Putamen (tissue), 1 donor: Measurements from ENCODE around the gene ZNF226.
A peak's percentile ranks its signal among the peaks of the same experiment; 100 is the strongest.
"Not testable (repeated sequence)": the region's sequence is repeated elsewhere in the genome, so short reads cannot be mapped to it uniquely, and the experiment has no call there.

Source experiments
- DNase-seq: peaks from one replicate; pipeline ENCODE4 v3.0.0-alpha.2; 2016; ENCODE audit warnings: low spot score

Gene ZNF226

GRCh38 chr19:44164673-44165512 lies at the start of gene ZNF226:
TSS of gene ZNF226 (plus strand) at chr19:44165100. CDS start at chr19:44170081, 4,981 bp downstream.
- peak; percentile 99 for DNase-seq

- not testable (repeated sequence) for DNase-seq
Observed at GRCh38 chr19:44121162-44121561, 43.7 kb upstream of the ZNF226 start.

- no peak for DNase-seq
Observed at GRCh38 chr19:44131955-44132354, 32.9 kb upstream of the ZNF226 start.

- DNase-seq: peak; percentile 92
Observed at GRCh38 chr19:44141191-44142058, 23.5 kb upstream of the ZNF226 start, which contains the start of gene ZNF234. TSS of gene ZNF234 (plus strand) at chr19:44141554. CDS start at chr19:44144633, 3,079 bp downstream.

- no peak for DNase-seq
Observed at GRCh38 chr19:44142059-44142433, 22.9 kb upstream of the ZNF226 start.

- no peak for DNase-seq
Observed at GRCh38 chr19:44149776-44150175, 15.1 kb upstream of the ZNF226 start.

- no peak for DNase-seq
Observed at GRCh38 chr19:44151491-44151890, 13.4 kb upstream of the ZNF226 start.

- no peak for DNase-seq
Observed at GRCh38 chr19:44156475-44156874, 8.4 kb upstream of the ZNF226 start.

- DNase-seq: no peak
Observed at GRCh38 chr19:44163789-44164188, 1.1 kb upstream of the ZNF226 start.

GRCh38 chr19:44164327-44164672 lies 600 bp upstream of the ZNF226 start:
- no peak for DNase-seq

GRCh38 chr19:44170660-44171059 lies 5.8 kb downstream of the ZNF226 start:
- DNase-seq: not testable (repeated sequence)

GRCh38 chr19:44176590-44176989 lies 11.7 kb downstream of the ZNF226 start:
- no peak for DNase-seq

GRCh38 chr19:44180968-44181367 lies 16.1 kb downstream of the ZNF226 start:
- no peak for DNase-seq

GRCh38 chr19:44182145-44182544 lies 17.2 kb downstream of the ZNF226 start:
- no peak for DNase-seq

- no peak for DNase-seq
Observed at GRCh38 chr19:44190020-44190419, 25.1 kb downstream of the ZNF226 start.

GRCh38 chr19:44192127-44192526 lies 27.2 kb downstream of the ZNF226 start:
- DNase-seq: no peak

- DNase-seq: no peak
Observed at GRCh38 chr19:44196772-44197171, 31.9 kb downstream of the ZNF226 start.

- DNase-seq: no peak
Observed at GRCh38 chr19:44202470-44202869, 37.6 kb downstream of the ZNF226 start.

GRCh38 chr19:44202974-44203373 lies 38.1 kb downstream of the ZNF226 start:
- DNase-seq: no peak

GRCh38 chr19:44203877-44204276 lies 39.0 kb downstream of the ZNF226 start:
- not testable (repeated sequence) for DNase-seq

GRCh38 chr19:44204772-44205171 lies 39.9 kb downstream of the ZNF226 start:
- DNase-seq: no peak

GRCh38 chr19:44207126-44207803 lies 42.4 kb downstream of the ZNF226 start:
- peak; percentile 93 for DNase-seq
